Activated naive CD4-positive, alpha-beta T cell treated with anti-CD3 and anti-CD28 coated beads, Interleukin-2, amount 10 ng/mL, durations not matched to agents 7 days and 5 days (primary cell): Measurements from ENCODE around the gene UBASH3B.

Experiments
- CTCF ChIA-PET: fragments of 350-600 bp; sonication (Branson Sonifier 250); formaldehyde crosslinking; loops from one replicate; lab custom pipeline; 2021; ENCODE audit warnings: antibody characterized with exemption; lab: Charles Lee
- DNase-seq: peaks from one replicate; pipeline ENCODE4 v3.0.0-alpha.2; 2020
- H3K27ac Mint-ChIP-seq: one replicate; pipeline ENCODE4 v1.8.0; 2021; ENCODE audit warnings: mild to moderate bottlenecking, moderate library complexity, mixed read lengths
- H3K27me3 Mint-ChIP-seq: one replicate; pipeline ENCODE4 v1.8.0; 2021; ENCODE audit warnings: mild to moderate bottlenecking, mixed read lengths
- H3K36me3 Mint-ChIP-seq: one replicate; pipeline ENCODE4 v1.8.0; 2021; ENCODE audit warnings: mixed read lengths
- H3K4me1 Mint-ChIP-seq: one replicate; pipeline ENCODE4 v1.8.0; 2021; ENCODE audit warnings: mixed read lengths
- H3K4me3 Mint-ChIP-seq: one replicate; pipeline ENCODE4 v1.8.0; 2021; ENCODE audit warnings: mild to moderate bottlenecking, moderate library complexity, mixed read lengths
- H3K9me3 Mint-ChIP-seq: one replicate; pipeline ENCODE4 v1.8.0; 2021; ENCODE audit warnings: mixed read lengths

UBASH3B gene

DNA sequence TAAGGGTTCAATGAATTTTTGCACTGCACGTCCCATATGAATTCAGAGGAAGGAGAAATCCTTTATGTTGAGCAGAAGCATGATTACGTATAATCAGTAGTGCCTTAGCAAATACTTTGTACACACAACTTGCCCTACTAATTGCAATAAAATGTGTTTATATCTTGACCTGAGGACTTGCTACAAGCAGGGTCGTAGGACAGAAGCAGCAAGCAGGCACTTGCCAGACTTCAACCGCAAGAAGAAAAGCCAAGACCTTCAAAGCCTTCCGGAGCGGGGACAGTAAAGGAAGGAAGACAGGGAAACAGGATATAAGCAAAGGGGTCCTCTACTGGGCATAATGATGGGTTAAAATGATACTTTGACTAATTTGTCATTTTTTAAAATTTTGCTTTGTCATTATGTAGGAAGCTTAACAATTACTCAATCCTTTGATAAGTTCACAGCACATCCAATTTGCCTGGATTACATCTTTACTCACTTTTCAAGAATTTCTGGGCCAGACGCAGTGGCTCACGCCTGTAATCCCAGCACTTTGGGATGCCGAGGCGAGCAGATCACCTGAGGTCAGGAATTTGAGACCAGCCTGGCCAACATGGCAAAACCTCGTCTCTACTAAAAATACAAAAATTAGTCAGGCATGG lies 23.2 kb upstream of the UBASH3B start:
- CTCF ChIA-PET = interaction anchor here (0.6 to 9.8 kb wide), 12 partner anchors 51 to 222 kb away, joined by 3 to 97 read pairs (median 4); no protein-coding TSS in a partner anchor
- Mint-ChIP-seq H3K27me3 (peaks cover 8% of the 10 kb centered on the region), H3K4me1 (peaks cover 14% of the 10 kb centered on the region), H3K9me3 (no peaks in the 10 kb centered on the region), H3K4me3 (no peak overlapping the region), H3K27ac (no peak overlapping the region), H3K36me3 (no peaks in the 10 kb centered on the region)
- DNase-seq = no peak

DNA sequence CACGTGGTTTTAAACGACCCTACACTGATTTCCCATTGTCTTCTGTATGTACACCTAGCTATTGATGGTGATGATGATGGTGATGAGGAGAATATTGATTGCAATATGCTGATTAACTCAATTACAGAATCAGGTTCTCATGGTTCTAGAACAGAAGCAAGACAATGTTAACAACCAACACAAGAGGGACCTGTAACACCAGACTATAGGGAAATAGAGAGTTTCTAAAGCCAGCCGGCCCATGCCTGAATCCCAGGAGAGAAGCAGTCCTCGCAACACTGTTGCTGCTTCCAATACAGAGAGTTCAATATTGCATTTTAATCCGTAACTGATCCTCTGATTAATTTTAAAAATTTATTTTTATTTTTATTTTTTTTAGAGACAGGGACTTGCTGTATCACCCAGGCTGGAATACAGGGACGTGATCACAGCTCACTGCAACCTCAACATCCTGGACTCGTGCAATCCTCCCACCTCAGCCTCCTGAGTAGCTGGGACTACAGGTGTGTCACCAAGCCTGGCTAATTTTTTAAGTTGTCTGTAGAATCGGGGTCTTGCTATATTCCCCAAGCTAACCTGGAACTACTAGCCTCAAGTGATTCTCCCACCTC lies 22.2 kb upstream of the UBASH3B start:
- Mint-ChIP-seq H3K9me3 (no peaks in the 10 kb centered on the region), H3K27ac (no peak overlapping the region), H3K36me3 (no peaks in the 10 kb centered on the region), H3K27me3 (peaks cover 13% of the 10 kb centered on the region), H3K4me3 (no peak overlapping the region), H3K4me1 (peaks cover 20% of the 10 kb centered on the region)
- DNase-seq = no peak
- CTCF ChIA-PET = interaction anchor here (1.0 to 9.8 kb wide), 10 partner anchors 79 to 224 kb away, joined by 3 to 97 read pairs (median 4); no protein-coding TSS in a partner anchor

DNA sequence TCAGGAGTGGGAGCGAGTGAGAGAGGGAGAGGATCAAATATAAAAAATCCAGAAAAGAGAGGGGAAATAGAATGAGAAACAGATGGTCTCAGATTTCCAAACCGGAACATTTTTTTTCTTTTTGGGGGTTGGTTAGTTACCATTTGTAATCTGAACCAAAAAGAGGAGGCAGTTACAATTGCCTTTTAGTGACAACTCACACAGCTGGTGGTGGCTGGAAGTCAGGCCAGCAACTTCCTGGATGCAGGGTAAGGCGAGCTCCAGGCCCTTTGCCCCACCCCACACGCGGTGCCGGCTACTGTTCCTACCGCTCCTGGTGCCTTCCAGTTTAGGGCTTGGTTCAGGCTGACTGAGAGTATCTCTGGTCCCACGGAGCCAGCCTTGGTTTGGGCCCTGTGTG lies 21.0 kb upstream of the UBASH3B start:
- Mint-ChIP-seq H3K27me3 (peaks cover 7% of the 10 kb centered on the region), H3K4me1 (peaks cover 18% of the 10 kb centered on the region), H3K4me3 (no peak overlapping the region), H3K9me3 (no peaks in the 10 kb centered on the region), H3K36me3 (no peaks in the 10 kb centered on the region), H3K27ac (no peak overlapping the region)
- DNase-seq = no peak
- CTCF ChIA-PET = interaction anchor here (1.0 to 9.8 kb wide), 4 partner anchors 121 to 222 kb away, joined by 5 to 97 read pairs (median 24); no protein-coding TSS in a partner anchor

DNA sequence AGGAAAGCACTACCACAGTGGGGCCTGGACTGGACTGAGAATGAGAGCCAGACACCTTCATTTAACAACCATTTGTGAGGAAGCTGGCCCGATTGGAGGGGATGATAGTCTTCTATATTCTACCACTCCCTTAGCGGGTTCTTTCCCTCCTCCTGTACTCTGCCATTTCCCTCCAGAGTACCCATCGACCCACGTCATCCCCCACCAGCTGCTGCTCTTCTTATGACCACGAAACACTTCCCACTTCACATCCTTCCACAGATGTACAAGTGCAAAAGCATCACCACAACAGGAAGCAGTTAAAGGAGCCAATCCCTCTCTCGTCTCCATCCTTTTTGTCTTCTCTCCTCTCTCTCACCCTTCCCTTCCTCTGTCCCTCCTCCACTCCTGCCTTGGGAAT lies 18.0 kb upstream of the UBASH3B start:
- Mint-ChIP-seq H3K36me3 (no peaks in the 10 kb centered on the region), H3K4me3 (no peak overlapping the region), H3K27me3 (peaks cover 4% of the 10 kb centered on the region), H3K9me3 (no peaks in the 10 kb centered on the region), H3K4me1 (peaks cover 9% of the 10 kb centered on the region), H3K27ac (peak overlapping the region; percentile 62)
- peak; percentile 30 for DNase-seq
- CTCF ChIA-PET = interaction anchor here (1.5 to 9.8 kb wide), 5 partner anchors 9 to 159 kb away, joined by 3 to 97 read pairs (median 7); no protein-coding TSS in a partner anchor

DNA sequence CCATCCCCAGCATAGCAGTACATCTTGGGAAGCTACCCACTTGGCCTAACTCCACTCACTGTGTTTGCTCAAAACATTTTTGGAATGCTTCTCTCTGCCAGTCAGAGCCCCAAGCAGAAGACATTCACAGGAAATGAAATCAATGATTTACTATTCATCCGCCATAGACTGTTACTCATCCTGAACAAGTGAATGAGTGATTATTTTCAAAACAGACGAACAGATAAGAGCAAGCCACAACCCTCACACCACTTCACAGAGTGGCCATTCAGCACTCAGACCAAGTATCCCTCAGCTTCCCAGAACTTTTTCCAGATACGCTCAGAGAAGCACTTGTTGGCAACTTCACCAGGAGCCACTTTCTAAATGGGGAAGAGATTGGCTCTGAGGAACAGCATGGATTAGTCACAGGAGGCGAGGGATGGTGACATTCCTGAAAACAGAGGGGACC lies 13.0 kb upstream of the UBASH3B start:
- CTCF ChIA-PET = interaction anchor here (1.2 kb wide), 1 partner anchor 114 kb away, joined by 3 read pairs; no protein-coding TSS in a partner anchor
- Mint-ChIP-seq H3K27ac (no peak overlapping the region), H3K4me1 (peaks cover 3% of the 10 kb centered on the region), H3K27me3 (peaks cover 9% of the 10 kb centered on the region), H3K9me3 (no peaks in the 10 kb centered on the region), H3K36me3 (no peaks in the 10 kb centered on the region), H3K4me3 (no peak overlapping the region)
- no peak for DNase-seq

DNA sequence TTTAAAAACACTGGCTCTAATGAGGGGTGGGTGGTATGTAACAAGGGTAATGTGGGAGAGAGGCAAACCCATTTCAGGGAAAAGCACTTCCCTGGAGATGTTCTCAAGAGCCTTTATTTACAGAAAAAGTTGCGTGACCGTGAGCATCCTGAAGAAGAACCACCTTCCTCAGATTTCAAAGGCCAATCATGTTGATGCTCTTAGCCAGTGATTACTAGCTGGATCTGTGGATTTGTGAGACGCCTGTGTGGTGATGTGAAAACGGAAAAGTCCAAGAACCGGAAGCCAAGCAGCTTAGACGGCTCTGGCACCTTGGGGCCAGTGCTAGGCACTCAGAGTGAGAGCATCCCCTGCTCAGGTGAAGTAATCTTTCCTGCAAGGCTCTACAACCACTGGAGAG lies 12.6 kb upstream of the UBASH3B start:
- CTCF ChIA-PET = interaction anchor here (1.2 kb wide), 1 partner anchor 113 kb away, joined by 3 read pairs; no protein-coding TSS in a partner anchor
- H3K4me3 Mint-ChIP-seq = no peak overlapping the region
- H3K27ac Mint-ChIP-seq = no peak overlapping the region
- H3K4me1 Mint-ChIP-seq = no peaks in the 10 kb centered on the region
- H3K27me3 Mint-ChIP-seq = peaks cover 10% of the 10 kb centered on the region
- DNase-seq = no peak
- no peaks in the 10 kb centered on the region for H3K36me3 Mint-ChIP-seq
- H3K9me3 Mint-ChIP-seq = no peaks in the 10 kb centered on the region

DNA sequence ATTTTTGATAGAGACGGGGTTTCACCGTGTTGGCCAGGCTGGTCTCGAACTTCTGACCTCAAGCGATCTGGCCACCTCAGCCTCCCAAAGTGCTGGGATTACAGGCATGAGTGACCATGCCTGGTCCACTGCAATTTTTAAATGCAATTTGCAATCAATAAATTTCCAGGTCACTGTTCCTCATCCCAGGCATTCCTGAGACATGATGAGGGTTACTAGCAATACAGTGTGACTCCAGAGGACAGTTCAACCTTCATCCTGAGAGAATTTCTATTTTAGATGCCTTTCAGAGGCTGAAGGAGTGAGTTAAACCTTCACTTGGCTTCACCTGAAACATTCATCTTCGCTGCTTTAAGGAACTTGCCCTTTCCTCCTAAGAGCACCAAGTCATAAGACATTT lies 9.7 kb upstream of the UBASH3B start:
- no peaks in the 10 kb centered on the region for H3K4me1 Mint-ChIP-seq
- no peaks in the 10 kb centered on the region for H3K9me3 Mint-ChIP-seq
- DNase-seq = no peak
- CTCF ChIA-PET = interaction anchor here (2.0 kb wide), 1 partner anchor 110 kb away, joined by 9 read pairs; no protein-coding TSS in a partner anchor
- peaks cover 32% of the 10 kb centered on the region for H3K27me3 Mint-ChIP-seq
- no peak overlapping the region for H3K4me3 Mint-ChIP-seq
- no peak overlapping the region for H3K27ac Mint-ChIP-seq
- H3K36me3 Mint-ChIP-seq = no peaks in the 10 kb centered on the region

DNA sequence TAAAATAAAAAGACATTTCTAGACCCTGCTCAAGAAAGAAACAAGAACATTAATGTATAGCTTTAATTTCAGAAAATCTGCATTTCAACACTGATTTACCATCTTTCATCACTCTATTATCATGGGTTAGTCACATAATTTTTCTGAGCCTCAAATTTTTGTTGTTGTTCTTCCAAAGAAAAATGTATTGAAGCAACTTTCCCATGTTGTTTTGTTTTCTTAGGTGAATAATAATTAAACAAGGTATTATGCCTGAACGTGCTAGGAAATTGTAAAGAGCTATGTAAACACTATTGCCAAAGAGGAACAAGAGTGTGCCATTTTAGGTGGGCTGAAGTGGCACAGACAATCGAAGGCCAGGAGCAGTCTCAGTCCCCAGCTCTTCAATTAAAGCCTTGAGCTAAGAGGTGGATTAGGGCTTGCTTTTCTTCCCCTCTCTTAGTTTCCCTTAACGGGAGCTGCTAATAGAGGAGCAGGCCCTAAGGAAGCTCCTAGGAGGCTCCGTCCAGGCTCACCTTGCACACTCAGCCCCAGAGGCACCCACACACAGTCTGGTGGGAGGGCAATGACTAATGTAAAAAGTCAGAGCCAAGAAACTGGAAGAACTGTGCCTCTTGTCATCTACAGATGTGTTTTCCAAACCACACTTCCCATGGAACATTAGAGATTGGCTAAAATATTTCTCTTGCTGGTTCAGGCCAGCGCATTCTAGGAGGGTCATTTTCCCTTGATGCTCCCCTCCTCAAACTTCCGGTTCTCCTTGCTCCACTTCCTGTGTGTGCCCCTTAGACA lies 8.8 kb upstream of the UBASH3B start:
- no peak for DNase-seq
- no peak overlapping the region for H3K27ac Mint-ChIP-seq
- H3K4me1 Mint-ChIP-seq = no peaks in the 10 kb centered on the region
- no peaks in the 10 kb centered on the region for H3K36me3 Mint-ChIP-seq
- CTCF ChIA-PET = interaction anchor here (0.5 to 2.0 kb wide), 2 partner anchors 15 to 109 kb away, joined by 3 to 9 read pairs; no protein-coding TSS in a partner anchor
- no peak overlapping the region for H3K4me3 Mint-ChIP-seq
- no peaks in the 10 kb centered on the region for H3K9me3 Mint-ChIP-seq
- H3K27me3 Mint-ChIP-seq = peaks cover 41% of the 10 kb centered on the region

DNA sequence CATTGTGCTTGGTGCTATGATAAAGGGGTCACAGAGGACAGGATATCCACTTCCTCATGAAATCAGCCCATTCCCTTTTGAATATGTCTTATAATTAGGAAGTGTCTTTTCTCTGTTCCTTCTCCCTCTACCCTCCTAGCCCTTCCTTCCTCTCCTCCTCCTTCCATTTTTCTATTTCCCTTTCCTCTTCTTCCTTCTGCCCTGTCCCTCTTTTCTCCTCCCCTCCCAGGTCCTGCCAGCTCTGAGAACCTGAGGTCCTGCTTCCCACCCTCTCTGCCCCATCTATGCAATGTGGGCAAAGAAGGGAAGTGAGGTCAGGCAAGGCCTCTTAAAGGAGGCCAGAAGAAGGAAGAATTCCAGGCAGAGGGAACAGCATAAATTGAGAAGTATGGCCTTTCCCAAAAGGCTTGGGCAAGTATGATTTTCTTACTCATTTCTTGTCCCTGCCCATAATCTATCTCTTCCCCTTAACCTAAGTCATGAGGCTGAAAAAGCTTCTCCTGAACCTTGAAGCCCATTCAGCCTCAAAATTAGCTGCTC lies 7.7 kb upstream of the UBASH3B start:
- Mint-ChIP-seq H3K27ac (no peak overlapping the region), H3K9me3 (no peaks in the 10 kb centered on the region), H3K36me3 (no peaks in the 10 kb centered on the region), H3K4me3 (no peak overlapping the region), H3K27me3 (peaks cover 51% of the 10 kb centered on the region), H3K4me1 (no peaks in the 10 kb centered on the region)
- CTCF ChIA-PET = interaction anchor here (2.0 to 2.4 kb wide), 2 partner anchors 107 to 108 kb away, joined by 8 to 9 read pairs; no protein-coding TSS in a partner anchor
- no peak for DNase-seq

DNA sequence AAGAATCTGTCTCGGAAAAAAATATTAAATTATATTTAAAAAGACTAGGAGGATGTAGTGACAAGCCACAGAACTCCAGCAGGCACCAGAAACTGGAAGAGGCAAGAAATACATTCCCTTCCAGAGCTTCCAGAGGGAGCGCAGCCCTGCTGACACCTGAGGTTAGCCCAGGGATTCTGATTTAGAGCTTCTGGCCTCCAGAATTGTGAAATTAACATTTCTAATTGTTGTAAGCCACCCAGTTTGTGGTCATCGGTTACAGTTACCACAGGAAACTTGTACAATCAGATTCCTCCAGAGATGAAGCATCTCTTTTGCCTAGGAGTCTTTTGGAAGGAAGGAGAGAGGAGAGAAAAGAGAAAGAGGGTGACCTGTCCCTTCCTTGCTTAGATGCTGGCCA lies 6.4 kb upstream of the UBASH3B start:
- Mint-ChIP-seq H3K27me3 (peaks cover 53% of the 10 kb centered on the region), H3K9me3 (no peaks in the 10 kb centered on the region), H3K4me3 (no peak overlapping the region), H3K36me3 (no peaks in the 10 kb centered on the region), H3K4me1 (no peaks in the 10 kb centered on the region), H3K27ac (no peak overlapping the region)
- no peak for DNase-seq
- CTCF ChIA-PET = interaction anchor here (2.4 kb wide), 1 partner anchor 106 kb away, joined by 8 read pairs; no protein-coding TSS in a partner anchor

DNA sequence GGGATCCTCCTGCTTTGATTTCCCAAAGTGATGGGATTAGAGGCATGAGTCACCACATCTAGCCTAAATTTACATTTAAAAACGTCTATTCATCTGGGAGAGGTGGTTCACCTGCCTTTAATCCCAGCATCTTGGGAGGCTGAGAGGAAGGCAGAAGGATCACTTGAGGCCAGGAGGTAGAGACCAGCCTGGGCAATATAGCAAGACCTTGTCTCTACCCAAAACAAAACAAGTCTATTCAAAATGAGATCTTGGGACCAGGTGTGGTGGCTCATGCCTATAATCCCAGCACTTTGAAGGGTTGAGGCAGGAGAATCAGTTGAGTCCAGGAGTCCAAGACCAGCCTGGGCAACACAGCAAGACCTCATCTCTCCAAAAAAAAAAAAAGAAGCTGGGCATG lies 4.9 kb upstream of the UBASH3B start:
- Mint-ChIP-seq H3K27me3 (peaks cover 62% of the 10 kb centered on the region), H3K27ac (no peak overlapping the region), H3K36me3 (no peaks in the 10 kb centered on the region), H3K4me3 (no peak overlapping the region), H3K9me3 (no peaks in the 10 kb centered on the region), H3K4me1 (peaks cover 9% of the 10 kb centered on the region)
- CTCF ChIA-PET = interaction anchor here (0.9 kb wide), 1 partner anchor 41 kb away, joined by 3 read pairs; no protein-coding TSS in a partner anchor
- no peak for DNase-seq

DNA sequence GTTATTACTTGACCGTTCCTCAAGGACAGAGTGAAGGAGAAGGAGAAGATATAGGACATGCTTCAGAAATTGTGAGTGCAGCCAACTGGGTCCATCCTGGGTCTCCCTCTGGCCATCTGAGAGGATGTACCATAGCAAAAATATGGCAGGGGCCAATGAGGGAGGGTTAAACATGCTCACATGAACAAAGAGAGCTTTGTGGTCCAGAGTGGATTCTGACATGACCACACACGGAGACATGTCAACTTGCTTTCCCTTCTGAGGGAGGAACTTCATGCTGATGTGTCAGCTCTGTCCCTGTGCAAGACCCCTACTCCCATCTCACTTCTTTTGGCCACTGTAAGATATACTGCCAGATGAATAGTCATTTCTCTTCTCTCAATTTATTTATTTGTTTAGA lies 3.0 kb upstream of the UBASH3B start:
- peaks cover 18% of the 10 kb centered on the region for H3K4me1 Mint-ChIP-seq
- peaks cover 71% of the 10 kb centered on the region for H3K27me3 Mint-ChIP-seq
- peaks cover under 1% of the 10 kb centered on the region for H3K36me3 Mint-ChIP-seq
- H3K4me3 Mint-ChIP-seq = no peak overlapping the region
- H3K9me3 Mint-ChIP-seq = no peaks in the 10 kb centered on the region
- no peak overlapping the region for H3K27ac Mint-ChIP-seq
- CTCF ChIA-PET = interaction anchor here (1.7 to 1.9 kb wide), 2 partner anchors 102 to 104 kb away, joined by 6 to 15 read pairs; no protein-coding TSS in a partner anchor
- no peak for DNase-seq

DNA sequence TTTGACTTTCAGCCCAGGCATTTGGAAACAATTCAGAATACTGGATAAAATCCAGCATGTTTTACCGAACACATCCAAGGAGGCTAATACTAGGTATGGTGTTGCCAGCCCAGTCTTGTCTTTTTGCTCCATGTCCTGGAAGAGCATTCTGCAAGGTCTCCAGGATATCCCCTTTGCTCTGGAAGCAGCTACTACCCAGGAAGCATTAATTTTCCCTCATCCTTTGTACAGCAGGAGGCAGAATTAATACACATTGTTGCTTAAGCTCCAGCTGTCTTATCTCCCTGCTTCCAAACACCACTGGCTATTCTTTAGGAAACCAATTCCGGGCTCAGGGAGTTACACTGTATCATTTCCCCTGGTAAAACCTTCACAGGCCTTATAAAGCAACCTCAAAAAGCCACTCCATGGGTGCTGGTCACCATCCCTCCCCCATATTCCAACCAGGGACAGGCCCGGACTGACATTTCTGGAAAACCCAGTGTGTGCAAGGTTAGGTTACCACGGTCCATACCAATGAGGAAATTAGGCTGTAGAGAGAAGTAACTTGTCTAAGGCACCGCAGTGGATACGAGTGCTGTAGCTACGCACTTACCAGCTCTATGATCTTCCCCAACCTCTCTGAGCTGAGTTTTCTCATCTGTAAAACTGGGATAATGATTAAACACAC lies 1.5 kb upstream of the UBASH3B start:
- no peak overlapping the region for H3K4me3 Mint-ChIP-seq
- H3K4me1 Mint-ChIP-seq = peaks cover 23% of the 10 kb centered on the region
- no peak overlapping the region for H3K27ac Mint-ChIP-seq
- CTCF ChIA-PET = interaction anchor here (1.9 kb wide), 1 partner anchor 102 kb away, joined by 6 read pairs; no protein-coding TSS in a partner anchor
- DNase-seq = no peak
- peaks cover 2% of the 10 kb centered on the region for H3K36me3 Mint-ChIP-seq
- H3K9me3 Mint-ChIP-seq = no peaks in the 10 kb centered on the region
- H3K27me3 Mint-ChIP-seq = peaks cover 65% of the 10 kb centered on the region
